GM13977 (cell line): ENCODE measurements around the gene PPP2R2D.
"Not testable (repeated sequence)": the region's sequence is repeated elsewhere in the genome, so short reads cannot be mapped to it uniquely, and the experiment has no call there.

Experiments used
- DNase-seq: peaks from one replicate; pipeline ENCODE4 v3.0.0; 2012; ENCODE audit warnings: low spot score
- in situ Hi-C: fragments of 300-500 bp; cut with MboI; formaldehyde crosslinking; loops from one replicate; pipeline ENCODE4 v1.12.0; 2022; ENCODE audit warnings: low sequenced_read_pairs, low pct_unique_long_range_greater_than_20kb, mixed read lengths, inconsistent platforms; ENCODE audit not compliant: unreplicated experiment
- TF ChIP-seq, protein P1 (sequence below): IDR thresholded peaks from 2 replicates; pipeline ENCODE4 v1.5.1; 2012; ENCODE audit warnings: mild to moderate bottlenecking, control low read depth; ENCODE audit not compliant: insufficient read depth; ENCODE audit errors: extremely low read depth, missing control alignments

PPP2R2D gene

DNA sequence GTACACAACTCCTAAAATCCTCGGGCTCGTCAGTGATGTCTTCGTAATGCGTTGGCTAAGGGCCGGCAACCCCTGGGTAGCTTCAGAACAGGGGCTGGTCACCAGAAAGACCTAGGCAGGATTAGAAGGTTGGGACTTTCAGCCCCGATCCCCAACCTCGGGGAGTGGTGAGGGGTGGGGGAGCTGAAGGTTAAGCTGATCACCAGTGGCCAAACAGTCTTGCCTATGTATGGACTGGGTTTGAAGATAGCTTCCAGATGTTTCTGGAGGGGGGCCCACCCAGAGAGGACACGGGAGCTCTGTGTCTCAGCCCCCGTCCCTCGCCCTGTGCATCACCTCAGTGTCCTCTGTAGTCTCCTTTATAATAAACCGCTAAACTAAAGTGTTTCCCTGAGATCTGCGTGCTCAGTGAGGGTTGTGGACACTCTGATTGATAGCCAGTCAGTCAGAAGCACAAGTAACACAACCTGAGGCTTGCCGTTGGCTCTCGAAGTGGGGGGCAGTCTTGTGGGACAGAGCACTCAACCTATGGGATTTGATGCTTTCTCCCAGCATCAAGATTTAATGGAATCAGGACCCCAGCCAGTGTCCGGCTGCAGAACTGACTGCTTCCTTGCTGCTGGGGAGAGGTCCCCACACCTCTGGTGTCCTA is 10.0 kb downstream of the PPP2R2D start:
- TF ChIP-seq, protein P1, sequence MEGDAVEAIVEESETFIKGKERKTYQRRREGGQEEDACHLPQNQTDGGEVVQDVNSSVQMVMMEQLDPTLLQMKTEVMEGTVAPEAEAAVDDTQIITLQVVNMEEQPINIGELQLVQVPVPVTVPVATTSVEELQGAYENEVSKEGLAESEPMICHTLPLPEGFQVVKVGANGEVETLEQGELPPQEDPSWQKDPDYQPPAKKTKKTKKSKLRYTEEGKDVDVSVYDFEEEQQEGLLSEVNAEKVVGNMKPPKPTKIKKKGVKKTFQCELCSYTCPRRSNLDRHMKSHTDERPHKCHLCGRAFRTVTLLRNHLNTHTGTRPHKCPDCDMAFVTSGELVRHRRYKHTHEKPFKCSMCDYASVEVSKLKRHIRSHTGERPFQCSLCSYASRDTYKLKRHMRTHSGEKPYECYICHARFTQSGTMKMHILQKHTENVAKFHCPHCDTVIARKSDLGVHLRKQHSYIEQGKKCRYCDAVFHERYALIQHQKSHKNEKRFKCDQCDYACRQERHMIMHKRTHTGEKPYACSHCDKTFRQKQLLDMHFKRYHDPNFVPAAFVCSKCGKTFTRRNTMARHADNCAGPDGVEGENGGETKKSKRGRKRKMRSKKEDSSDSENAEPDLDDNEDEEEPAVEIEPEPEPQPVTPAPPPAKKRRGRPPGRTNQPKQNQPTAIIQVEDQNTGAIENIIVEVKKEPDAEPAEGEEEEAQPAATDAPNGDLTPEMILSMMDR, result no peak
- DNase-seq, result no peak
- in situ Hi-C loops, result no loop called here

DNA sequence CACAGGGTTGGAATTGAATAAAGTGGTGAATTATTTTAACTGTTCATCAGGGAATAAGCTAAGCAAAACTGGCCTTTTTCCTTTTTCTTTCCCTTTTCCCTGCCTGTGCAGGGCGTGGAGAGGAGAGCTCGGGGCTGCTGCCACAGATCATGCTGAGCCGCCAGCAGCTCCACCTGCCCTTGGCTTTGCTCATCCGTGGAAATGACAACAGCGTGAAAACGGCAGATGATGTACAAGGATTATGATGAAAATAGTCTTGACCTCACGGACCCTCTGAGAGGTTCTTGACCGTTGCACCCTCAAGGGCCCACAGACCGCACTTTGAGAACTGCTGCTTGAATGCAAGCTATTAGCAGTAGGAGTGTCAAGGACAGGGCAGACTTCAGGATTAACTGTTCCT is 10.6 kb downstream of the PPP2R2D start:
- TF ChIP-seq, protein P1, result no peak
- in situ Hi-C loops, result no loop called here

DNA sequence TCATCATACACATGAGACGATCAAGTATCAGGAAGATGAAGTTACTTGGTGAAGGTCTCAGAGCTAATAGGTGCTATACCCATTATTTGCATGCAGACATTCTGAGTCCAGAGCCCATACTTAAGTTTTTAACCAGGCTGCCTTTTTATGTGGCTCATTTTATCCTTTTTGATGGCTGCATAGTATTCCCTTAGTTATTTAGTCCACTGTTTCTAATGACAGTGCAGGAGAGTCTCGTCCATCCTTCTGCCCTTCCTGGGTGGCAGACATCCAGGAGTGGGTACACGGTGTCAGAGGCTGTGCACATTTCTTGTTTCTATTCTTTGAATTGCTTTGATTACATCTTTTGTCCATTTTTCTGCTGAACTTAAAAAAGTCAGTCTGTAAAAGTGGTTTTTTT is 11.8 kb downstream of the PPP2R2D start:
- DNase-seq, result no peak
- in situ Hi-C loops, result no loop called here
- TF ChIP-seq, protein P1, result no peak

More for the DNA sequence above, 10.6 kb downstream of the PPP2R2D start:
- no peak for DNase-seq

DNA sequence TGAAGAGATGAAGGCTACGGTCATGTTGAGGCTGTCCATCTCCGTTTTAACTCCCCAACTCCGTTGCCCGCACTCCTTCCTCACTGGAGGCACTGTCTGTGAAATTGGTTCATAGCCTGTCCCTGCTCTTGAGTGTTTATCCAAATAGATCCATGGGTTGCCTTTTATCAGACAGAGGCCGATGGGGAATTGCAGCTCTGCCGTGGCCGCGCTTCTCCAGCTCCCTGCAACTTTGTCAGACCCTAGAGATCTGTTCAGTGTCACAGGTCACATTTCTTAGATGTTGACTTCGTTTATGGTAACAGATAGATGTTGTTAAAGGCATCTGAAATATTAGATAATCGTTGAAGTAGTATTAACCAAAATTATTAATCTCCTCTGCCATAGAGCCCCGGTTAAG is 14.7 kb downstream of the PPP2R2D start:
- in situ Hi-C loops, result no loop called here
- no peak for DNase-seq
- TF ChIP-seq, protein P1, result no peak

DNA sequence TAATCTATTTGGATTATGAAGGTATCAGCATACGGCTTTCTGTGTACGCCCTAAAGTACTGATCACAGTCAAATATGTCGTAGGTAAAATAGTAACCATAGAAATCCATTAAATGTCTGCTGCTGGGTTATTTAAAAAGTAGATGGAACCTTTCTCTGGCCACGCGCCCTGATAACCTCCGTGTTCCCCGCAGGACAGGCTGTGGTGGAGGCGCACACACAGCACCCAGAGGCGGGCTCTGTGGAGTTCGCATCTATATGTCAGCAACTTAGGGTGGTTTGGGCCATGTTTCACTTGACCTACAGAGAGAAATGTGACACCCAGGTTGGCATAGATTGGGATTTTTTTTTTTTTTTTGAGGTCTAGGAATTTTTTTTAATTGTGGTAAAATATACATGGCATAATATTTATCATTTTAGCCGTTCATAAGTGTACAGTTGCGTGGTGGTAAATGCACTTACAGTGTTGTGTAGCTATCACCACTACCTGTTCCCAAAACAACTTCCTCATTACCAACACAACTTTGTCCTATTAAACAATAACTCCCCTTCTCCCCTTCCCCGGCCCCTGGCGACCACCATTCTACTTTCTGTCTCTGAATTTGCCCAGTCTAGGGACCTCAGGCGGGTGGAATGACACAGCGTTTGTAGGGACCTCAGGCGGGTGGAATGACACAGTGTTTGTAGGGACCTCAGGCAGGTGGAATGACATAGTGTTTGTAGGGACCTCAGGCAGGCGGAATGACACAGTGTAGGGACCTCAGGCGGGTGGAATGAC is 15.4 kb downstream of the PPP2R2D start:
- DNase-seq, result no peak
- in situ Hi-C loops, result no loop called here
- TF ChIP-seq, protein P1, result no peak

DNA sequence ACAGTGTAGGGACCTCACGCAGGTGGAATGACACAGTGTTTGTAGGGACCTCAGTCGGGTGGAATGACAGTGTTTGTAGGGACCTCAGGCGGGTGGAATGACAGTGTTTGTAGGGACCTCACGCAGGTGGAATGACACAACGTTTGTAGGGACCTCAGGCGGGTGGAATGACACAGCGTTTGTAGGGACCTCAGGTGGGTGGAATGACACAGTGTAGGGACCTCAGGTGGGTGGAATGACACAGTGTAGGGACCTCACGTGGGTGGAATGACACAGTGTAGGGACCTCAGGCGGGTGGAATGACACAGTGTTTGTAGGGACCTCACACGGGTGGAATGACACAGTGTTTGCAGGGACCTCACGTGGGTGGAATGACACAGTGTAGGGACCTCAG is 16.0 kb downstream of the PPP2R2D start:
- in situ Hi-C loops, result not testable (repeated sequence)

DNA sequence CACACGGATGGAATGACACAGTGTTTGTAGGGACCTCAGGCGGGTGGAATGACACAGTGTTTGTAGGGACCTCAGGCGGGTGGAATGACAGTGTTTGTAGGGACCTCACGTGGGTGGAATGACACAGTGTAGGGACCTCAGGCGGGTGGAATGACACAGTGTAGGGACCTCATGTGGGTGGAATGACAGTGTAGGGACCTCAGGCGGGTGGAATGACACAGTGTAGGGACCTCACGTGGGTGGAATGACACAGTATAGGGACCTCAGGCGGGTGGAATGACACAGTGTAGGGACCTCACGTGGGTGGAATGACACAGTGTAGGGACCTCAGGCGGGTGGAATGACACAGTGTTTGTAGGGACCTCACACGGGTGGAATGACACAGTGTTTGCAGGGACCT is 16.7 kb downstream of the PPP2R2D start:
- in situ Hi-C loops, DNase-seq: not testable (repeated sequence)

More for the DNA sequence above, 16.0 kb downstream of the PPP2R2D start:
- DNase-seq, result not testable (repeated sequence)

DNA sequence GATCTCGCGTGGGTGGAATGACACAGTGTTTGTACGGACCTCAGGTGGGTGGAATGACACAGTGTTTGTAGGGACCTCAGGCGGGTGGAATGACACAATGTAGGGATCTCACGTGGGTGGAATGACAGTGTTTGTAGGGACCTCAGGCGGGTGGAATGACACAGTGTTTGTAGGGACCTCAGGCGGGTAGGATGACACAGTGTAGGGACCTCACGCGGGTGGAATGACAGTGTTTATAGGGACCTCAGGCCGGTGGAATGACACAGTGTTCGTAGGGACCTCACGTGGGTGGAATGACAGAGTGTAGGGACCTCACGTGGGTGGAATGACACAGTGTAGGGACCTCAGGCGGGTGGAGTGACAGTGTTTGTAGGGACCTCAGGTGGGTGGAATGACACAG is 18.7 kb downstream of the PPP2R2D start:
- in situ Hi-C loops, DNase-seq: not testable (repeated sequence)
